HG03280 (cell line): ENCODE data around the gene CSNK2A3.
"Not testable (repeated sequence)": the region's sequence is repeated elsewhere in the genome, so short reads cannot be mapped to it uniquely, and the experiment has no call there.

Experiments
- ATAC-seq: cut with Tn5 transposase; IDR thresholded peaks from one replicate; pipeline ENCODE4 v1.9.1; 2021; ENCODE audit warnings: mild to moderate bottlenecking, moderate library complexity; ENCODE audit not compliant: unreplicated experiment

Gene CSNK2A3

DNA sequence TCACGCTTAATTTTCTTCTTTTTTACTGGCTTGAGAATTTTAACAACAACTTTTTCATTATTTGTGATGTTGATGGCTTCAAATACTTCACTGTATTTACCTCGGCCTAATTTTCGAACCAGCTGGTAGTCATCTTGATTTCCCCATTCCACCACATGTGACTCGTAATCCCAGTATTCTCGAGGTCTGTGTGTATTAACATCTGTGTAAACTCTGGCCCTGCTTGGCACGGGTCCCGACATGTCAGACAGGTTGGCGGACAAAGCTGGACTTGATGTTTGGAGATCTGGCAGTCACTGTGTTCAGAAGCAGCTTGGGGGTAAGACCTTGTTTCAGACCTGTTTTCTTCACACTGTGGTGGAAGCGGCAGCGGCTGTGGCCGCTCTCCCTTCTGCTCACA lies at the start of gene CSNK2A3:
CSNK2A3 (minus strand) TSS at position 373 of the 400 bp plus-strand sequence; CDS start at position 242, 131 bp downstream.
- not testable (repeated sequence) for ATAC-seq

DNA sequence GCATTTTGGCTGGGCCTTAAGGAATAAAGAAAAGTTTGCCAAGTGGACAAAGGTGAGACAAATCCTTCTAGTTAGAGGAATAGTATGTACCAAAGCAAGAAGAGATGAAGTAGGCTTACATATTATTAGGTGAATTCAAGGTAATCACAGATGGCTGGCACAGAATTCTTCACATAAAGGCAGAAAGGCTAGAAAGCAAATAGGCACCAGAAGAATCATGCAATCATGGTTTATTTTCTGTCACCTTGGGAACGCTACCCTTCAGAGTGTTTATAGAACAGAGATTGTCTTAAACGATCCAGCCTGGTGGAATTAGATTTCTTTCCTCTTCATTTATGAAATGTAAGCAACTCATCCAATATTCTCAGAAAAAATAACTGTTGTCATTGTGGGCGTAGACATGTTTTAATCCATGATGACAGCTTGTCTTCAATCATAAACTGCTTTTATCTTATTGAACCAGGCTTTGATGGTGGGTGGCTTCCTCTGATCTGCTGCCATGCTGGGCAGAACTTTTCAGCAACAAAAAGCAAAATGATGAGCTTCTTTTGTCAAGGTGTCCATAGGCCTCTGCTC lies 49.0 kb upstream of the CSNK2A3 start:
- no peak for ATAC-seq

DNA sequence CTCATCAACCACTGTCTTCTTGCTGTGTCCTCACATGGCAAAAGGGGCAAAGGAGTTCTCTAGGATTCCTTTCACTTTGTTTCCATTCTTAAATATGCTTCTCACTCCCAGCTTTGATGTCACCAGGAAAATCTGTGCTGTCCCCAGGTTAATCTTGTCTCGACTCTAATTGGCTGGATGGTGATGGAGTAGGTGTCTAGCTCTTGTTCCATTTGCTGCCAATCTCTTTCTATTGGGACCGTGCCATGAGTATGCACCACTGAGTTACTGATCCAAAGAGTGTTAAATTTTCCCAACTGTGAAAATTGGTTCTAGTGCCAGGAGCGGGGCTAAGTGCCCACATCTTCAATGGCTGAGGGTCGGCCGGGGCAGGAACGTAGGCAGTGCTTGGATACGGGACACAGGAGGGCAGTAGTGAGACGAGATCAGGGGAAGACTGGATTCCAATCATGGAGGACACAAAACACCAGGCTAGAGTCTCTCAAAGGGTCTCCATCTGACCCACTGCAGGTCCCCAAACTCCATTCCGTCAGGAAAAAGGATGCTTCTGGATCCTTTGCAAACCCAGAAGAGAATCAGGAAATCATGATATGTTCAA lies 47.7 kb upstream of the CSNK2A3 start:
- no peak for ATAC-seq

DNA sequence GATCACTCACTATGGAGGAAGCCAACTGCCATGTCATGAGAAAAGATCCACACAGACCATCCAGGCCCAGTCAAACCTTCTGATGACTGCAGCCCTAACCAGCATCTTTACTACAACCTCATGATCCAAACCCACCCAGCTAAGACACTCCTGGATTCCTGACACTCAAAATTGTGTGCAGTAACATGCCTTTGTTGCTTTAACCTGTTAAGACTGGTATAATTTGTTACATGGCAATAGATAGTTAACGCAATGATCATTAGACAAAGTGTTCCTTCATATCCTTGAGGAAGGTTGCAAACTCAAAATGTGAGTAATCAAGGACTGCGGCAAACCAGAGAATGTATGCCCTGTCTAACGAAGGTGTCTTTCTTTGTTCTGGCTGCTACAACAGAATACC lies 47.1 kb upstream of the CSNK2A3 start:
- ATAC-seq, result no peak

DNA sequence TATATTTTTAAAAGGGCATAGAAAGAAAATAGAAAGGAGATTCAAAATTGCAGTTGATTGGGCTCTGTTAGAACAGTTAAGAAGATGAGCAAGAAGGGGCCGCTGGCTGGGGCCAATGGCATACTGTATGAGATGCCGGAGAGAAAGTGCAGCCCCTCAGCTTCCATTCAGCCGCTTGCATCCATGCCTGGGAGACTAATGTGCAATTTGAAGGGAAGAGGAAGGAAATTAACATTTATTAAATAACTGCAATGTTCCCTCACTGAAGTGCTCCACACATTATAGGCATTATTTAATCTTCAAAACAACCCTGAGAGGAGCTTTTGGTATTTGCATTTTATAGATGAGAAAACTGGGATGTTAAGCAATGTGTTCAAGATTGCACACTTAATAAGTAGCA lies 44.7 kb upstream of the CSNK2A3 start:
- ATAC-seq, result no peak

DNA sequence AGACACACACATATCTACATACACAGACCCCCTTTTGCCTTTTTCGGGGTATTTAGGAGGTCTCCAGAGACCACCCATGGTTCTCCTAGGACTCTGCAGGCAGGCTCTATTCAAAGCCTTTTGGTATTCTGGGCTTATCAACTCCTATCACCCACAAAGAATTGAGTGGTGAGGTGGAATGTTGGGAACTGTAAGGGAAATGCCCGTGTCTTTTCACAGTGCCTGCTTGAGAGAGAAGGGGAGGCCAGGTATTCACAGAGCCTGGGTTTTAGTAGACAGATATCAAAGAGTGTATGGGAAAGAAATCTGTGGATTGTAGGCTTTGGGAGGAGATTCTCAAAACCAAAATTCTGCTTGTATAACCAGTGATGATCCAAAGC lies 44.0 kb upstream of the CSNK2A3 start:
- ATAC-seq, result no peak

DNA sequence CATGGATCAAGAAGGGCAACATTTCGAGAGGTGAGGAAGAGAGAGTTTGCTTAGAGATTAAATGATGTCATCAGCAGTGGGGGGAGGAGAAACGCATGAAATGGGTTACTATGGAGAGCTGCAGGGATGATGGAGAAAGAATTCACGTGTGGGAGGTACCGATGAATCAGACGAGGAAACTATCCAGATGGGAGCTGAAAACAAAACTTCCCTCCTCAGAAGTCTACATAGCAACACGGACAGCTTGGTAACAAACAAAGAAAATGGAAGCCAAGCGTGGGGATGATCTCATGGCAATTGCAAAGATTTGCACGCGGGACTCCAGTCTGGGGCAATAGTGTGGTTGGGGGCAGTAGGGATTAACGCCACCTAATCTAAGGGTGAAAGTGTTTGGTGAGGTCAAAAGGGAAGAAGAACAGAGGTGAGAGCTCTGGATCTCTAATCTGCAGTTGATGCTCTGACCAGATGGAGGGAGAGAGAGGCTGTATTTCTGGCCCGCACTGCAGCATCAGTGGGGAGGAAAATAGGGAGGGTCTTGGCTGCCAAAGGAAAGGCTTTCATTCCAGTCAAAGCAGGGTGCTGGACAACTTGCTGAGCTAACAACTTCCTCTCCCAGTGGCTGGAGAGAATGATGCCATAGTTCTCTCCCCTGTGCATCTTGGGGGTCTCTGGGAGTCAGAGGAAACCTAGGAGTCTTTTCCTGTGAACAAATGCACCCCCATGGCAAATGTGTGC lies 43.4 kb upstream of the CSNK2A3 start:
- ATAC-seq, result no peak

DNA sequence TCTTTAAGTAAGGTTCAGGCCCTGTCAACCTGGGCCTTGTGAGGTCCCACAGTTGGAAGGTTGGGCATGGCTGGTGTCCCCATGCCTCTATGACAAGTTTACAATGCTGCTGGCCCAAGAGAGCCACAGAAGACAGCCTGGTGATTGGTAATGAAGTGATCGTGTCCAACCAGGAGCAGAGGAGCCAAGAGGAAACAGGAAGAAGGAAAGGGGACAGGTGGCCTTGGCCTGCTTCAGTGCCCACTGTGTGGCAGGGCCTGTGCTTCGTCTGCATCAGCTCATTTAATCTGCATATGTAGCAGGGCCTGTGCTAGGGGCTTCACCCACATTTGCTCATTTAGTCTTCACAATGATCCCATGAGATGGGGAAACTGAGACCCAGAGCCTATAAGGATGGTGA lies 42.1 kb upstream of the CSNK2A3 start:
- ATAC-seq, result no peak

DNA sequence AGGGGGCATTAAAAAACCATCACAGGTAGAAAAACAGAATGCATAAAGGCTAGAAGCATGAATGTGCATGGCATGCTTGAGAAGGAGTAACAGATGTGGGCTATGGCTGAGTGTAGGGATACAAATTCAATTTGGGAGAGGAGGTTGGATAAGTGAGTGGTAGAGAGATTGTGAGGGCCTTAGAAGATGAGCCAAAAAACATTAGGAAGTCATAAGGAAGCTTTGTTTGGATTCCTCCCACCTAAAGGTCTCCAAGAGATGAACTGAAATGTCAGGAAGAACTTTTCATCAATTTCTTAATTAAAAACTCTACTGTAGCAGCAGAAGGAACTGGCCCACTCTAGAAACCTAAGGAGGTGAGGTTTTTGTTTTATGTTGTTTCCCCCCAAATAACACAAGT lies 41.2 kb upstream of the CSNK2A3 start:
- ATAC-seq, result no peak

DNA sequence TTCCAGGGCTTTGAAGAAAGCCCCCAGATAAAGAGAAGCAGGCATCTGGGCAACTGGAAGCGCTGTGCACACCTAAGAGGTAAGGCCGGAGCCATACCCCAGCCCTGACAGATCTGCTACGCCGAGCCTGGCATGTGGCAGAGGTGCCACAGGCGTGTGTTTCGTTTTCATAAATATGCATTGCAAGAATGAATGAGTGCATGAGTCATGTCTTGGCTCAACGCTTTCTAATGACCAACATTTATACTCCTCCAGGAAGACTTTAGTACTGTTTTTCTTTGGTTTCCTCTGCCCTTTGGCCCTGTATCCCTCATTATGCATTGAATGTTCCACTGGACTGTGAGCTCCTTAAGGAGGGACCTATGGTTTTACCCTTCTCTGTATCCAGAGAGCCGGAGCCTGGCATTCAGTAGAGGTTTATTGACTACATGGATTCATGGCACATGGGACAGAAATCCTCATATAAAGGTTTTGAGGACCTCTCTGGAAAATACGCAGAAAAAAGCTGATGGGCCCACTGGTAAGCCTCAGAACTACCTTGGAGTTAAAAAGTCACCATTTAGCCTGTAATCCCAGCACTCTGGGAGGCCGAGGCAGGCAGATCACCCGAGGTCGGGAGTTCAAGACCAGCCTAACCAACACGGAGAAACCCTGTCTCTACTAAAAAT lies 38.9 kb upstream of the CSNK2A3 start:
- no peak for ATAC-seq

DNA sequence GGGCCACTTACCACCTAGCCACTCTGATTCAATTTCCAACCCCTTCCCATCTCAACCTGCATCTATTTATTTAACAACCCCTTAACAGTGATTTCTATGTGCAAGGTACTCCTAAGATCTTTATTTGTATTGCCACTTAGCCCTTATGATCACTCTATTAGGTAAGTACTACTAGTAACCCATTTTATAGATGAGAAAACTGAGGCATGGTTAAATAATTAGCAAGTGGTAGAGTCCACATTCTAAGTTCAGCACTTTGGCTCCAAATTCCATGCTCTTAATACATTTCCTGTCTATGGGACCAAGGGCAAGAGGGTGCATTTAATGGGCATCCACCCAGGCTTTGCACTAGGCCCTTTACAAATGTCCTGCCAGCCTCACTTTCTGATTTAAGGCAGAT lies 38.1 kb upstream of the CSNK2A3 start:
- ATAC-seq, result no peak

DNA sequence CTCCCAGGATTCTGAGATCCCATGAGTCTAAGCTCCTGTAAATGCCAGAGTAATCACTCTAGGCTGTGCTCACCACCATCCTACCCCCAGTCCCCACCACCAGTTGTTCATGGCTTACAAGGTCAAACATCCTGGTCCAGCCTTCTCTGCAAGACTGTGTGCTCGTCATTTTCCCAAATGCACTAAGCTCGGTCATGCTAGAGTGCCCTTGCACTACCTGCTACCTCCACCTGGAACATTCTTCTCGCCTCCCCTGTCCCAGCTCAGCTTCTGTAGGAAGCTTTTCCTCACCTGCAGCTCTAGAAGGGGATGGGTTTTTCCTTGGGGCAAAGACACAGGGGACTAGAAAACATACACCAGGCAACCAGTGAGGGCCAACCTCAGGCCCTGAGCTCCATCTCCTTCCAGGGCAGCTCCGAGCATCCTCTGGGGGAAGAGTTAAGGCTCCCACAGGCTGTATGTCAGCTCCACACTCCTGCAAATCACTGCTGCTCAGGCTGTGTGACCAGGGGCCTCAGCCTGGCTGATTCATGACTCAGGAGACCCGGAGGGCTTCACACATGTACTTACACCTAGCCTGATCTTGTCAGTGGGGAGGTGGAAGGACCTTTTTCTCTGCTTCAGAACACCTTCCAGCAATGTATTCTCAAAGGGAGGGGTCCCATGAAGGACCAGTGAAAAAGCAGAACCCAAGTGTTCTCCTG lies 37.2 kb upstream of the CSNK2A3 start:
- ATAC-seq, result no peak

DNA sequence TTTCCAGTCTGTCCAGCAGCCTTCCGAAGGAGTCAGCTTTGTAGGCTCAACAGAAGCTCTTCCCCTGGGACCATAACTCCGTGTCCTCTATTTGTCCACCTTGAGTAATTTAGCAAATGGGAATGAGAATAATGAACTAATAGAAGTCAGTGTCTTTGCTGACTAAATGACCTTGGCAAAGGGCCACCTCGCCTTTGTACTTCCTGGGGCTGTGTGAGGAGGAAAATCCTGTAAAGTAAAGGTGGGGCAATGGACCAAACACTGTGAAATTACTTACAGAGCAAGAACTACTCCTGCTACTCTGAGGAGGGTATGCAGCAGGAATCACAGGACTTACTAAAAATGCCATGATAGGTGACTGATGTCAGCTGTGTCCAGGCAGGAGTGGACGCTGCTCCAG lies 36.2 kb upstream of the CSNK2A3 start:
- no peak for ATAC-seq

DNA sequence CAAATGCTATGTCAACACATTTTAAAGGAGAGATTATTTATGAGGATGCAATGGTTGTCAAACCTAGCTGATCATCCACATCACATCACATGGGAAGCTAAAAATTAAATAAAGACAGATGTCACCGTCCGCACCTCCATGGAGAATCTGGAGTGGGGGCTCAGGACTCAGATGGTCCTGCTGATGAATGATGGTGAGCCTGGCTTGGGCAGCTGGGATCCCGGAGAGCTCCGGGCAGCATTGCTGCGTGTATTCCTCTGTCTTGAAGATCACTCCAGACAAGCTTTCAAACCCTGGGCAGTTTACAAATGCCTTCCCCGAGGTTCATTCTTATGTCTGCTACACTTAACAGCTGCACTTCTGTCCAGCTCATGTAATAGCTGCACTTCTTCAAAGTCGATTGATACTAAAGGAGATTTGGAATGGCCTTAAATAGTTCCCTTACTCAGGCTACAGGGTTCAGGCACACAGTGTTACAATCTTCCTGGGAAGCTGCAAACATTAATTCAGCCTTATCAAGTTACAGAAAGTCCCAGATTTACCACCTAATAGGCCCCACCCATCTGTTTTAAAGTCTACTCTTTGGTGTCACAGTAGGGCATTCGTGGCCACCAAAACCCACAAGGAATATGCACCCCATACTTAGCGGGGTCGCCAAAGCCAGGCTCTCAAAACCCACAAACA lies 34.7 kb upstream of the CSNK2A3 start:
- no peak for ATAC-seq

DNA sequence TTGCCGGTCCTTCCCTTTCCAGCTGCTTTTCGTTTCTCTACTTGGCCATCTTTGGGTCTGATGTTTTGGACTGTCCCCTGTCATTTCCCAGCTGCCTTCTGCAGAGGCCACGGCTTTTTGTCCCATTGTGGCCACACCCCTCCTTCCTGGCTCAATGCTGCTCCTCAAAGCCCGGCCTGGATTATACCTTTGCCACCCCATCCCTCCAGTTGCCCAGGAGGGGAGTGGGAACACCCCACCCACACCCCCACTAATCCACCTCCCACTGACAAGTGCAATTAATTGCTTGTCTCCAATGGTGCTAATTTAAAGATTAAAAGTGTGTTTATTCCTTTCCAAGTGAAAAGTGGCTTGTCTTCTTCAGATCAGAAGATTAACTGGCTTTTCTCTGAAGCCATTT lies 34.2 kb upstream of the CSNK2A3 start:
- no peak for ATAC-seq

DNA sequence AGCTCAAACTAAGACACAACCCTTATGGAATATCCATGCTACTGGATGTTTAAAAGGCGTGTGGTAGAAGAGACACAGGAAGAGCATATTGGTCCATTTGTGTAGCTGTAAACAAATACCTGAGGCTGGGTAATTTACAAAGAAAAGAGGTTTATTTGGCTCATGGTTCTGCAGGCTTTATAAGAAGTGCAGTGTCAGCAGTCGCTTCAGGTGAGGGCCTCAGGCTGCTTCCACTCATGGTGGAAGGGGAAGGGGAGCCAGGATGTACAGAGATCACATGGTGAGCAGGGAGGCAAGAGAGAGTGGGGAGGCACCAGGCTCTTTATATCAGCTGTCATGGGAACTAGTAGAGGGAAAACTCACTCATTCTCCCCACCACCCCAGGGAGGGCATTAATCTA lies 31.8 kb upstream of the CSNK2A3 start:
- no peak for ATAC-seq

DNA sequence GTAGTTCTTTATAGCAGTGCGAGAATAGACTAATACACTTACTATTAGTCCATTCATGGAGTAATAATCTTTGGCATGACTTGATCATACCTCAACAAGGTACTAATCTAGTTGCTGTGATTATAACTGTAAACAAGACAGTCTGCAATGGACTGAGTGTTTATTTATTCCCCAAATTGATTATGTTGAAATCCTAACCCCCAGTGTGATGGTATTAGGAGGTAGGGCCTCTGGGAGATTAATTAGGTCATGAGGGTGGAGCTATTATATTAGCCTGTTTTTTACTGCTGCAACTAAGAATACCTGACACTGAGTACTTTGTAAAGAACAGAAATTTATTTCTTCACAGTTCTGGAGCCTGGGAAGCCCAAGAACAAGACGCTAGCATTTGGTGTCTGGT lies 30.9 kb upstream of the CSNK2A3 start:
- no peak for ATAC-seq

DNA sequence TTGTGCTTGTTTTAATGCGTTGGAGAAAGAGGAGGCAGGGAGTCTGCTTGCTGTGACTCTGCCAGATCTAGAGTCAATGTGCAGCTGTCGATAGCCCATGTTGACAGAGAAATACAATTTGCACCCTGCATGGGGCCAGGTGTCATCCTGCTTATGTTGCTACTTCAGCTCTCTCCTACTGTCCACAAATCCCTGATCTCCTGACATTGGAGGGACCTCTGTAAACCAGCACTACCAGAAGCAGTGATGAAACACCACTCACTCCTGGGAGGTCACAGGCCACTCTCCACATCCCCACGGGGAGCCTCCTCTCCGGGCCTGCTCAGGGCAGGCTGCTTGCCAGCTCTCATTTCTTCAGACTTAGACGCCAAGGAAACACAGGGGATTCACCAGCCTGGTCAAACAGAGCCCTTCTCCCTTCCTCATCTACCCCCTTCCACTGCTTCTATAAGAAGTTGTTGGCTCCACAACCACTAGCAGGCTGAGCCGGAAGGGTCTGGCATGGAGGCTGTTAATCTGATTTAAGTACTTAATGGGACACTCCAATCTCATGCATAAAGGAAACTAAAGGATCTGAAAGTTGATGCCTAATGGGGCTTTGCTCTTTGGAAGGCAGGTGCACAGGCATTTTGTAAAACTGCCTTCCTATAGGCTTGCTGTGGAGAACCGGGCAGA lies 29.9 kb upstream of the CSNK2A3 start:
- ATAC-seq, result no peak

DNA sequence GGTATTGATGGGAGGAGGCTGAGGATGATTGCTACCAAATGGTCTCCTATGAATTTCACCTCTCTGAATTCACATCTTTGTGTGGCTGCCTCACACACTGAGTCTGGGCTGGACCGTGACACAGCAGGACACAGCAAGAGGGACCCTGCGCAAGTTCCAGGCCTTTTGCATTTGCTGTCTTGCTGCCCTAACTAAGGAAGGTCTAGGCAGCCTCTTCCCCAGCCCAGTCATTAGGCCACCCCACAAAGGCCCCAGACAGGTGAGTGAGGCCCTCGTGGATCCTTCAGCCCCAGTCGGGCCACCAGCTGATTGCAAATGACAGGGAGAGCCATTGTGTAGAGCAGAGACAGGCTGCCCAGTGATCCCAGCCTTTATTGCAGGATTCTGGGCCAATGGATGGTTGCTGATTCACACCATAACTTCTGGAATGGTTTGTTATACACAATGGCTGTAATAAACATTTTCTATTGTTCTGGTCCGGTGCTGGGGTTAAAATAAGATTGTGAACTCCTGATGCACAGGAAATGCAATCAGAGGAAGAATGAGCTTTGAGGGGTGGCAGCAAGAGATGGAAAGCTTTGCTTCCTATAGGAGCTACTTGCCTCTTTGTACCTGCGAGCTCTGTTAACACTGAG lies 28.5 kb upstream of the CSNK2A3 start:
- no peak for ATAC-seq

DNA sequence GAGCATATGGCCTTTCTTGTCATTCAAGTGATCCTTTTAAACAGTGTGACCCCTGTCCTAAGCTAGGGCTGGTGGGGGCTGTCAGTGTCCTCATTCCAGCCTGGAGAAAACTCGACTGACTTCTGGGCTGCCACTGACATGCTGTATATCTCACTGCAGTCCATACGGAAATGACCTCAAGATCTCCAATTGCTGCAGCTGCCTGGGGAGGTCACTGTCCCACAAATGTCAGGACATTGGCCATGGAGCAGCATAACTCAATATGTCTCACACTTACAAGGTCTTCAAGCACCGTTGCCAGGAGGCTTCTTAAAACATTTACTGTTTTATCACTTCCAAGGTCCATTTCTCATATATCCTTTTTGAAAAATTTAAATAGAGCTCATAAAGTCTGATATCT lies 27.8 kb upstream of the CSNK2A3 start:
- no peak for ATAC-seq
